Myocyte (in vitro differentiated cells): ENCODE measurements around the gene CADPS. TPM values are rescaled to one million over a fixed set of nuclear protein-coding genes. Genes with fewer than 3 reads are reported as not detected.

ENCODE experiments used
- DNase-seq: peaks from one replicate; pipeline ENCODE4 v3.0.0-alpha.2; 2012; ENCODE audit warnings: low read depth
- total RNA-seq: library from RNA; depleted of rRNA; stranded (reverse); fragments of >200 nt; gene quantifications from 2 replicates; pipeline ENCODE4 v1.2.3, GENCODE V29; 2014

Gene CADPS
- total RNA-seq, 1 donor from 2014 or later, result not detected

DNA sequence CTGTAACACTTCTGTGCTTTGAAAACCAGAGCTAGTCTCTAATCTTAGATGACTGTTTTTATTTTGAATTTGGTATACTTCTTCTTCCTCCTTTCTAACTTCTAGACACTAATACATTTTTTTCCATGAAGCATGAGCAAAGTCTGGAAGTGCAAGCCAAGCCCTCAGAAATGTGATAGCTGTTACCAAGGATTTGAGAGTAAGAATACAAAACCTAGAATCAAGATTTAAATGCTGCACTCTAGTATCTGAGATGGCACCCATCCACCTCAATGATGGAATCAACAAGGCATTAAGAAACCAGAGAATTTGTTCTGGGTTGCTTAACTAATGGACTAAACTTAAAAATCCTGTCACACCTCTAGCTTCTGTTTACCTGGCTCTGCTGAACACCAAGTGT is 511.0 kb downstream of the CADPS start:
- DNase-seq, result no peak

DNA sequence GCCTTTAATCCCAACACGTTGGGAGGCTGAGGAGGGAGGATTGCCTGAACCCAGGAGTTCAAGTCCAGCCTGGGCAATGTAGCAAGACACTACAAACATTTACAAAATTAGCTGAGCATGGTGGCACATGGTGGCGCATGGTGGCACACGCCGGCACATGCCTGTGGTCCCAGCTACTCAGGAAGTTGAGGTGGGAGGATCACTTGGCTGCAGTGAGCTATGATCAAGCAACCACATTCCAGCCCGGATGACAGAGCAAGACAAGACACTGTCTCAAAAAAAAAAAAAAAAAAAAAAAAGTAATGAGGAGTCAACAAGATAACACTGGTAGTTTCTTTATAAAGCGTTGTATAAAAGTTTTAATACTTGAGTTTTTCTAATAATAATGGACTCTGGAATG is 511.9 kb downstream of the CADPS start:
- DNase-seq, result no peak

DNA sequence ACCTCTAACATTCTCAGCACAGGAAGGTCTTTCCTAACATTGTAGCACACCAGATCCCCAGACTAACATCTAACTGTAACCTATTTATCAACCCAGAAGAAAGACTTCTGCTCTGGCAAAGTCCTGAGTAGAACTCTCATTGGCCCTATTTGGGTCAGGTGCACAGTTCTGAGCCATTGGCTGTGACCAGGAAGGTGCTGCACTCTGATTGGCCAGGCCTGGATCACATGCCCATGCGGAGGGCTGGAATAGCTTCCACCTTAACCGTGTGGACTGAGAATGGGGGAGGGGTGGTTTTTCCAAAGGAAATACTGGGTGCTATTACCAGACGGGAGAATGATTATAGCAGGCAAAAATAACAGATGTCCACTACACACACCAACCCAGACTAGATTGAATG is 513.4 kb downstream of the CADPS start:
- no peak for DNase-seq

DNA sequence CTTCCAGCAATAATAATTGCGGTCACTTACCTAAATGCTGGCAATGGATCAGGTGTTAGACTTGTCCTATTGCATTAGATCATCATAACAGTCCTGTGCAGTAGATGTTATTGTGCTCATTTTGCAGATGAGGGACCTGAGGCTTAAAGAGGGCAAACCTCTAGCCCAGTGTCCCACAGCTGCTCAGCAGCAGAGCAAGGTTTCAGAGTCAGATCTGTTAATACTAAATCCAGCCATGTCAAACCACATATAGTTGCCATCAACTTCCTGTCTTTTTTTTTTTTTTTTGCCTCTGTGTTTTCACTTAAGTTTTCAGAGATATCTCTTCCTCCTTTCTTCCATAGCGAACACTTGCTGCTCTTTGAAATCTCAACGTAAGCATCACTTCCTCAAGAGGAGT is 514.0 kb downstream of the CADPS start:
- DNase-seq, result no peak

DNA sequence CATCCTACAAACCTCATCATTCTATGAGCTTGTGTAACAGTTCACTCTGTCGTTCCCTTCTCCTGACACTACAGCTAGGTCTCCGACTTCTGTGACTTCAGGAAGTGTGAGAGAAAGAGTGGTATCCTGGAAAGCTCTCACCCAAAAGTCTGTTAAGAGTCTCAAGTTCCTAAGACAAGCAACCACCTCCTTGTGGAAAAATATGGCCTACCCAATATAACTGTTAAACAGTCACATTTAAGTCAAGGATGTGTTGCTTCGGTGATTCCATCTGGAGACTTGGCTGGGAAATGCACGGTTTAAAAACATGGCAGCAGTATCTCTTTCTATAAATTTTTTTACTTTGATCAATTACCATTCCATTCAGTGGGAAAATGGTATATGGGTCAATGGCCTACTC is 515.7 kb downstream of the CADPS start:
- DNase-seq, result no peak

DNA sequence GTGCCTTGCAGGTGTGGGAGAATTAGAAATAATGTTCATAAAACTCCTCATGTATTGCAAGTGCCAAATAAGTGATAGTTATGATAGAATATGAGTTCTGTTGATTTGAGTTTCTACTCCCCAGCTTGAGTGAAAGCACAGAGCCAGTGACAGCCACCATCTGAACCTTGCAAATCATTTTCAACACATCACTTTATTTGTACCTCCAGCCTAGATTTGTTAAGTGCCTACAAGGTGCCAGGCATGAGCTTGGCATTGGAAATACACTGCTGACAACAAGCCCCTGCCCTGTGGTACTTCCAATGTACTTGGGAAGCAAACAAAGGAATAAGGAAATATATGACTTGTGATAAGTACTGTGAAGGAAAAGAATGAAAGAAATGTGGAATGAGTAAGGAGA is 518.9 kb downstream of the CADPS start:
- DNase-seq, result no peak

DNA sequence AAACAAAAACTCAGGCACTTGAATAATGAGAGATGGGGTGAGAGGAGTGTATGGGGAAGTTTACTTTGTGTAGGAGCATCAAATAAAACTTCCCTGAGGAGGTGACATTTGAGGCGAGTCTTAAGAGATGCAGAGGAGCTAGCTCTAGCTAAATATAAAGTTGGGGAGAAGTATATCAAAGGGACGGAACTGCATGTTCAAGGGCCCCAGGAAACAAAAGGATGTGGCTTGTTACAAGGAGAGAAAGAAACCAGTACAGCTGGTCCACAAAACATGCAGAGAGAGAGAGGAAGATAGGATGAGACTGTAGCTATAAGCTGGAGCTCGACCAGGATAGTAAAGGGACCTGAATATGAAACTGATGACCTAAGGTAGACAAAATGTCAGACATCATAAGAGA is 519.5 kb downstream of the CADPS start:
- DNase-seq, result no peak
